ENCODE results near the gene MYCBPAP.

MYCBPAP gene

DNA sequence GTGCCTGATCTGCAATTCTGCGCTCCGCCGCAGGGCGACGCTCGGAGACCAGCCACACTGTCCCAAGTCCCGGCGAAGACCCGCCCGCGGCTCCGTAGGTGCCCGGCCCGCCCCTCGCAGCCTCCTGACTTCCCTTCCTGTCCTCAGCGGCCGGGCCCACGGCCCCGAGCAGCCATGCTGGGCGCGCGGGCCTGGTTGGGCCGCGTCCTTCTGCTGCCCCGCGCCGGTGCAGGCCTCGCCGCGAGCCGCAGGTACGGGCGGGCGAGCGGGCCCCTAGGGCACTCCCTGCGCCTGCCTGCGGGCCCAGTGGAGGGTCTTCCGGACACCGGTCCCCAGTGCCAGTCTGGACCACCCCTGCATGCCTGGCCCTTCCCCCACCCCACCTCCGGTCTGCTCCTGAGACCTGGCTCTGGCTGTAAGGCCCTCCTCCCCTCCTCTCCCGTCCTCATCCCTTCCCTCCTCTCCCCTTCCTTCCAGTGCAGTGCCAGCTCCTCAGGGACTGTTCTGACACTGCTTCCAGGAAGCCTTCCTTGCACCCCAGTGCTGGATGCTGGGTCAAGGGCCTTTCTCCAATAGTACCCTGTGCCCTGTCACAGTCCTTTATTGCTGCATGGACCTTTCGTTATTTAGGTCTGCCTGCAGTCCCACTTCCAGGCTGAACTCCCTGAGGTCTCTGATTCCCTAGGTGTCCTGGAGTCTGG, 38.9 kb downstream of the MYCBPAP start, which contains the start of gene SPATA20:
Gene SPATA20 (plus strand): TSS at position 140 of the 701 bp plus-strand sequence. CDS start 35 bp downstream, at position 175.
- TF ChIP-seq, protein P1, sequence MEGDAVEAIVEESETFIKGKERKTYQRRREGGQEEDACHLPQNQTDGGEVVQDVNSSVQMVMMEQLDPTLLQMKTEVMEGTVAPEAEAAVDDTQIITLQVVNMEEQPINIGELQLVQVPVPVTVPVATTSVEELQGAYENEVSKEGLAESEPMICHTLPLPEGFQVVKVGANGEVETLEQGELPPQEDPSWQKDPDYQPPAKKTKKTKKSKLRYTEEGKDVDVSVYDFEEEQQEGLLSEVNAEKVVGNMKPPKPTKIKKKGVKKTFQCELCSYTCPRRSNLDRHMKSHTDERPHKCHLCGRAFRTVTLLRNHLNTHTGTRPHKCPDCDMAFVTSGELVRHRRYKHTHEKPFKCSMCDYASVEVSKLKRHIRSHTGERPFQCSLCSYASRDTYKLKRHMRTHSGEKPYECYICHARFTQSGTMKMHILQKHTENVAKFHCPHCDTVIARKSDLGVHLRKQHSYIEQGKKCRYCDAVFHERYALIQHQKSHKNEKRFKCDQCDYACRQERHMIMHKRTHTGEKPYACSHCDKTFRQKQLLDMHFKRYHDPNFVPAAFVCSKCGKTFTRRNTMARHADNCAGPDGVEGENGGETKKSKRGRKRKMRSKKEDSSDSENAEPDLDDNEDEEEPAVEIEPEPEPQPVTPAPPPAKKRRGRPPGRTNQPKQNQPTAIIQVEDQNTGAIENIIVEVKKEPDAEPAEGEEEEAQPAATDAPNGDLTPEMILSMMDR (IDR thresholded peaks at IDR 0.05; ENCODE audit: low read depth, low read length, missing control alignments) = peak; percentile 99
- H3K4me3 ChIP-seq (ENCODE audit: low read depth, low read length) = peak within 1 kb of the TSS; percentile 69
- peak; percentile 60 for DNase-seq (ENCODE audit: low read depth)

DNA sequence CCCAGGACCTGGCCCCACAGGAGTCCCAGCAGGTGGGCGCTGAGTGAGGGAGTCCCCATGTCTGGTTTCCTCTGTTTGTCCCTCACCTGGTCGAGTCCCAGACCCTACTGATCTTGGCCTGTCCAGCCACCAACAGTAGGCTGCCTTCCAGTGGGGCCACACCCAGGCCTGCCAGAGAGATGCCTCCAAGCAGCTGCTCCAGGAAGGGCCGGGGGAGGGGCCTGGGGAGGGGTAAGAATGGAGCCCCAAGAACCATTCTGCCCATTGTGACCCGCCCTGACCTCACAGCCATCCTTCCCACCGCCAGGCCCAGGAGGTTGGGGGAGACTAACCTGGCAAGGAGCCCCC, 39.5 kb downstream of the MYCBPAP start:
- peak overlapping the region; percentile 69; the same call in 1 of the 2 replicates for H3K4me3 ChIP-seq (ENCODE audit: low read depth, low read length)
- TF ChIP-seq, protein P1 (IDR thresholded peaks at IDR 0.05; ENCODE audit: low read depth, low read length, missing control alignments) = no peak
- DNase-seq (ENCODE audit: low read depth) = no peak

DNA sequence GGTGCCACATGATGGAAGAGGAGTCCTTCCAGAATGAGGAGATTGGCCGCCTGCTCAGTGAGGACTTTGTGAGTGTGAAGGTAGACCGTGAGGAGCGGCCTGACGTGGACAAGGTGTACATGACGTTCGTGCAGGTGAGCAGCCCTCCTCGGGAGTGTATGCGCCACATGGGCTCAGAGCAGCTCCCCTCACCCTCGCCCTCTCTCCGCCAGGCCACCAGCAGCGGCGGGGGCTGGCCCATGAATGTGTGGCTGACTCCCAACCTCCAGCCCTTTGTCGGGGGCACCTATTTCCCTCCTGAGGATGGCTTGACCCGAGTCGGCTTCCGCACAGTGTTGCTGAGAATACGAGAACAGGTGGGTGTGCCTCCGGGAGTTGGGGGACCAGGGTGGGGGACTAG, 40.6 kb downstream of the MYCBPAP start:
- TF ChIP-seq, protein P1 (IDR thresholded peaks at IDR 0.05; ENCODE audit: low read depth, low read length, missing control alignments) = no peak
- no peak for DNase-seq (ENCODE audit: low read depth)
- no peak overlapping the region for H3K4me3 ChIP-seq (ENCODE audit: low read depth, low read length)

DNA sequence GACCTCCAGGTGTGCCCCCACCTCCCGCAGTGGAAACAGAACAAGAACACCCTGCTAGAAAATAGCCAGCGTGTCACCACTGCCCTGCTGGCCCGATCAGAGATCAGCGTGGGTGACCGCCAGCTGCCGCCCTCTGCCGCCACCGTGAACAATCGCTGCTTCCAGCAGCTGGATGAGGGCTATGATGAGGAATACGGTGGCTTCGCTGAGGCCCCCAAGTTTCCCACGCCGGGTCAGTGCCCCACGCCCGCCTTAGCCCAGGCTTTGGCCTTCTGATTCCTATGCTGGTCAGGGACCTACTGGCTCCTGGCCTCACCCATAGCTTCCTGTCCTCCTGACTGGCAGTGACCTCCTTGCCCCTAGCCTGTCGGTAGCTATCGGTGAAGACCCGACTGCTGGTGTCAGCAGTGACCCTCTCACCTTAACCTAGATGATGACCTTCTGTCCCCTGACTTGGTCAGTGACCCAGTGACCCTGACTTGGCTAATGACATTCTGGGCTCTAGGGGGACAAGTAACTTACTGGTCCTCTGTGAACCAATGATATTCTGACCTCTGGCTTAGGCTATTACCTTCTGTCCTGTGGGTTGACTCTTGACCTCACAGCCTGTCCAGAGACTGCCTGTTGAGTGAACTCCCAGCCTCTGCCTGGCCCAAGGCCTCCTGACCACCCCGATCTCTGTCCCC, 41.2 kb downstream of the MYCBPAP start:
- TF ChIP-seq, protein P1 (IDR thresholded peaks at IDR 0.05; ENCODE audit: low read depth, low read length, missing control alignments) = no peak
- no peak for DNase-seq (ENCODE audit: low read depth)
- H3K4me3 ChIP-seq (ENCODE audit: low read depth, low read length) = no peak overlapping the region

DNA sequence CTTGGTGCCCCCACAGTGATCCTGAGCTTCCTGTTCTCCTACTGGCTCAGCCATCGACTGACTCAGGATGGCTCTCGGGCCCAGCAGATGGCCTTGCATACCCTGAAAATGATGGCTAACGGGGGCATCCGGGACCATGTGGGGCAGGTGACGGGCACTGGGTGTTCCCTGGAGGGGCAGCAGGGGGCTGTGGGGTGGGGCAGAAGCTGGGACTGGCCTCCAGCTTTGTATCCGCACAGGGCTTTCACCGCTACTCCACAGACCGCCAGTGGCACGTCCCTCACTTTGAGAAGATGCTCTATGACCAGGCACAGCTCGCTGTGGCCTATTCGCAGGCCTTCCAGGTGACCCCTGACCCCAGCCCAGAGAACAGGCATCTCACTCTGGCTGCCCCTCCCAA, 41.7 kb downstream of the MYCBPAP start:
- TF ChIP-seq, protein P1 (IDR thresholded peaks at IDR 0.05; ENCODE audit: low read depth, low read length, missing control alignments) = no peak
- no peak overlapping the region for H3K4me3 ChIP-seq (ENCODE audit: low read depth, low read length)
- no peak for DNase-seq (ENCODE audit: low read depth)

DNA sequence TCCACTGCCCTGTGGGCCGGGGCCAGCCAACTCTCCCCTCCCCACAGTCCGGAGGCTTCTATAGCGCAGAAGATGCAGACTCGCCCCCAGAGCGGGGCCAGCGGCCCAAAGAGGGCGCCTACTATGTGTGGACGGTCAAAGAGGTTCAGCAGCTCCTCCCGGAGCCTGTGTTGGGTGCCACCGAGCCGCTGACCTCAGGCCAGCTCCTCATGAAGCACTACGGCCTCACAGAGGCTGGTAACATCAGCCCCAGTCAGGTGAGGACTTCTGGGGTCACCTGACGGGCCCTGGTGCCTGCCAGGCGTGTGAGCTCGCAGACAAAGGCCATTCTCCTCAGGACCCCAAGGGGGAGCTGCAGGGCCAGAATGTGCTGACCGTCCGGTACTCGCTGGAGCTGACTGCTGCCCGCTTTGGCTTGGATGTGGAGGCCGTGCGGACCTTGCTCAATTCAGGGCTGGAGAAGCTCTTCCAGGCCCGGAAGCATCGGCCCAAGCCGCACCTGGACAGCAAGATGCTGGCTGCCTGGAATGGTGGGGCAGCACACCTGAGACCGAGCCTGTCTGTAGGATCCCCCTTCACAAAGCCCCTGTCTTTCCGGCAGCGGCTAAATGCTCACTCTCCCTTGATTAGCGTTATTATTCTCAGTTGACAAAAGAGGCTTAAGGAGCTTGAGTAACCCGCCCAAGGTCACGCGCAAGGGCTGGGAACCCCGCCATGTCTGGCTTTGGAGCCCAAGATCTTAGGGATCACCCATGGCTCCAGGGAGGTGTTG, 42.6 kb downstream of the MYCBPAP start:
- DNase-seq (ENCODE audit: low read depth) = no peak
- no peak overlapping the region for H3K4me3 ChIP-seq (ENCODE audit: low read depth, low read length)
- TF ChIP-seq, protein P1 (IDR thresholded peaks at IDR 0.05; ENCODE audit: low read depth, low read length, missing control alignments) = peak; percentile 60

Data from GM12864 (cell line).